ENCODE data around the gene IL2RA. TPM values are rescaled to one million over a fixed set of nuclear protein-coding genes. Genes with fewer than 3 reads are reported as not detected.
"Not testable (repeated sequence)": the region's sequence is repeated elsewhere in the genome, so short reads cannot be mapped to it uniquely, and the experiment has no call there.

Gene IL2RA
- total RNA-seq, 1 experiment from 2014 or later, result not detected

DNA sequence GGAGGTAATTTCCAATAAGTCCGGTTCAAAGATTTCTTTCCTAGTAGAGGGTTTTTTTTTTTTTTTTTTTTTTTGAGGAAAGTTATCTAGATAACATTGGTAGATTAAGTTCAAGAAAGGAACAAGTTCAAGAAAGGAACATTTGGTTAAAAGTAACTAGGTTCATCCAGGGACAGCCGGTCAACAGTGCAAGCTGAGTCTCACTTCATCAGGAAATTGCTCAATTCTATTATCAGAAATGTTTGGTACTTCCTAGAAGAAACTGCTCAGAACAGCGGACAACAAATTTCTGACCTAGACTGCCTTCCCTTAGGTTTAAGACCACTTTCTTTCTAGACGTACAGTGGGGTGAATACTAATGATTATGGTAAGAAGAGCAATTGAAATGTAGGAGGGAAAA, 3.7 kb upstream of the IL2RA start:
- no TSS peak for BruUV-seq (replicated peaks)
- Histone ChIP-seq H3K27ac (ENCODE audit: low read depth, low read length, poor library complexity, severe bottlenecking) (no peak overlapping the region), H3K4me1 (ENCODE audit: insufficient read depth, low read length, poor library complexity, severe bottlenecking) (no peaks in the 10 kb centered on the region), H3K9me3 (ENCODE audit: low read depth, low read length, poor library complexity, severe bottlenecking) (no peaks in the 10 kb centered on the region), H3K4me3 (ENCODE audit: low read depth, low read length, poor library complexity, severe bottlenecking) (no peak overlapping the region), H3K36me3 (ENCODE audit: insufficient read depth, low read length, poor library complexity, severe bottlenecking) (no peaks in the 10 kb centered on the region), H3K27me3 (replicated peaks; ENCODE audit: insufficient read depth, low read depth, low read length, poor library complexity) (peaks cover 27% of the 10 kb centered on the region)
- DNase-seq (ENCODE audit: low spot score), result no peak
- intact Hi-C loops (cut with micrococcal nuclease; ENCODE audit: unreplicated experiment), result no loop called here
- no peak for TF ChIP-seq EZH2 (IDR thresholded peaks at IDR 0.05; ENCODE audit: borderline replicate concordance, low read depth, low read length, poor library complexity, severe bottlenecking)
- TF ChIP-seq, protein P1, sequence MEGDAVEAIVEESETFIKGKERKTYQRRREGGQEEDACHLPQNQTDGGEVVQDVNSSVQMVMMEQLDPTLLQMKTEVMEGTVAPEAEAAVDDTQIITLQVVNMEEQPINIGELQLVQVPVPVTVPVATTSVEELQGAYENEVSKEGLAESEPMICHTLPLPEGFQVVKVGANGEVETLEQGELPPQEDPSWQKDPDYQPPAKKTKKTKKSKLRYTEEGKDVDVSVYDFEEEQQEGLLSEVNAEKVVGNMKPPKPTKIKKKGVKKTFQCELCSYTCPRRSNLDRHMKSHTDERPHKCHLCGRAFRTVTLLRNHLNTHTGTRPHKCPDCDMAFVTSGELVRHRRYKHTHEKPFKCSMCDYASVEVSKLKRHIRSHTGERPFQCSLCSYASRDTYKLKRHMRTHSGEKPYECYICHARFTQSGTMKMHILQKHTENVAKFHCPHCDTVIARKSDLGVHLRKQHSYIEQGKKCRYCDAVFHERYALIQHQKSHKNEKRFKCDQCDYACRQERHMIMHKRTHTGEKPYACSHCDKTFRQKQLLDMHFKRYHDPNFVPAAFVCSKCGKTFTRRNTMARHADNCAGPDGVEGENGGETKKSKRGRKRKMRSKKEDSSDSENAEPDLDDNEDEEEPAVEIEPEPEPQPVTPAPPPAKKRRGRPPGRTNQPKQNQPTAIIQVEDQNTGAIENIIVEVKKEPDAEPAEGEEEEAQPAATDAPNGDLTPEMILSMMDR (conservative IDR thresholded peaks at IDR 0.05; ENCODE audit: low read depth, low read length), result no peak
- POLR2A ChIA-PET (ENCODE audit: low non-redundant PET), result no interaction called here
- CTCF ChIA-PET, result no interaction called here

DNA sequence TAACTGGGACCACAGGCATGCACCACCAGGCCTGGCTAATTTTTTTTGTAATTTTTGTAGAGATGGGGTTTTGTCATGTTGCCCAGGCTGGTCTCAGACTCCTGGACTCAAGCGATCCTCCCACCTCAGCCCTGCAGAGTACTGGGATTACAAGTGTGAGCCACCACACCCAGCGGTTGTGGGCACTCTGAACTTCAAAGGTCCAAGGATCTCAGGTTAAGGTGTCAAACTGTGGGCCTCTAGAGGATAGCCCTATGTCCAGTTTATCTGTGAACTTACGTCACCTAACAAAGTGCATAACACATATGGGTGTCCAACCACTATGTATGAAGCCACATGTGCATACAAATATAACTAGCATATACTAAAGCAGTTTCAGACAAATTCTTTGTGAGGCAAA, 3.2 kb upstream of the IL2RA start:
- Histone ChIP-seq H3K4me3 (ENCODE audit: low read depth, low read length, poor library complexity, severe bottlenecking) (no peak overlapping the region), H3K9me3 (ENCODE audit: low read depth, low read length, poor library complexity, severe bottlenecking) (no peaks in the 10 kb centered on the region), H3K4me1 (ENCODE audit: insufficient read depth, low read length, poor library complexity, severe bottlenecking) (no peaks in the 10 kb centered on the region), H3K27ac (ENCODE audit: low read depth, low read length, poor library complexity, severe bottlenecking) (no peak overlapping the region), H3K36me3 (ENCODE audit: insufficient read depth, low read length, poor library complexity, severe bottlenecking) (no peaks in the 10 kb centered on the region), H3K27me3 (replicated peaks; ENCODE audit: insufficient read depth, low read depth, low read length, poor library complexity) (peaks cover 29% of the 10 kb centered on the region)
- no TSS peak for BruUV-seq (replicated peaks)
- ChIA-PET POLR2A (ENCODE audit: low non-redundant PET) (no interaction called here), CTCF (no interaction called here)
- no peak for DNase-seq (ENCODE audit: low spot score)
- intact Hi-C loops (cut with micrococcal nuclease; ENCODE audit: unreplicated experiment), result no loop called here
- TF ChIP-seq, protein P1 (conservative IDR thresholded peaks at IDR 0.05; ENCODE audit: low read depth, low read length), result no peak
- TF ChIP-seq EZH2 (IDR thresholded peaks at IDR 0.05; ENCODE audit: borderline replicate concordance, low read depth, low read length, poor library complexity, severe bottlenecking), result no peak

DNA sequence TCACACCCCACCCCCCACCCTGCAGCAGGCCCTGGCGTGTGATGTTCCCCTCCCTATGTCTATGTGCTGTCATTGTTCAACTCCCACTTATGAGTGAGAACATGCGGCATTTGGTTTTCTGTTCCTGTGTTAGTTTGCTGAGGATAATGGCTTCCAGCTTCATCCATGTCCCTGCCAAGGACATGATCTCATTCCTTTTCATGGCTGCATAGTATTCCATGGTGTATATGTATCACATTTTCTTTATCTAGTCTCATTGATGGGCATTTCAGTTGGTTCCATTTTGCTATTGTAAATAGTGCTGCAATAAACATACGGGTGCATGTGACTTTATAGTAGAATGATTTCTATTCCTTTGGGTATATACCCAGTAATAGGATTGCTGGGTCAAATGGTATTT, 2.6 kb upstream of the IL2RA start:
- BruUV-seq (replicated peaks); H3K9me3 ChIP-seq (ENCODE audit: low read depth, low read length, poor library complexity, severe bottlenecking); DNase-seq (ENCODE audit: low spot score); H3K27ac ChIP-seq (ENCODE audit: low read depth, low read length, poor library complexity, severe bottlenecking); POLR2A ChIA-PET (ENCODE audit: low non-redundant PET); H3K4me1 ChIP-seq (ENCODE audit: insufficient read depth, low read length, poor library complexity, severe bottlenecking); CTCF ChIA-PET; intact Hi-C loops (cut with micrococcal nuclease; ENCODE audit: unreplicated experiment); H3K36me3 ChIP-seq (ENCODE audit: insufficient read depth, low read length, poor library complexity, severe bottlenecking); H3K4me3 ChIP-seq (ENCODE audit: low read depth, low read length, poor library complexity, severe bottlenecking): not testable (repeated sequence)
- peaks cover 33% of the 10 kb centered on the region for H3K27me3 ChIP-seq (replicated peaks; ENCODE audit: insufficient read depth, low read depth, low read length, poor library complexity)

DNA sequence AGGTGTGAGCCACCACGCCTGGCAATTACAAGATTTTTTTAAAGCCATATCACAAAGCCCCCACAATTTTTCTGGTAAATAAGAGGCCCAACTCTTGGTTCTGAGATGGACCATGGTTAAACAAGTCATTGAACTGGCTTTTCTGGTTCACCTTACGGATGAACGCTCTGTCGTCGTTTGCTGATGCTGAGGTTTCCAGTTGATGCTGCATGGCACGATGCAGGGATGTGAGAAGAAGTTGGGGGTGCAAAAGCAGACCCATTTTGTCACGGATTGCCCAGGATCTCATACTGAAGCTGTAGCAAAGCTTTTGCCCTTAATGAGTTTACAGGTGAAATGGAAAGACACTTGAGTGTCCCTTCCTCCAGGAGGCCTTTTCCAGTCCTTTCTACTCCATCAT, 2.0 kb upstream of the IL2RA start:
- ChIA-PET CTCF (no interaction called here), POLR2A (ENCODE audit: low non-redundant PET) (no interaction called here)
- H3K36me3 ChIP-seq (ENCODE audit: insufficient read depth, low read length, poor library complexity, severe bottlenecking), result no peaks in the 10 kb centered on the region

More for the DNA sequence above, 2.0 kb upstream of the IL2RA start:
- no peak for TF ChIP-seq EZH2 (IDR thresholded peaks at IDR 0.05; ENCODE audit: borderline replicate concordance, low read depth, low read length, poor library complexity, severe bottlenecking)
- TF ChIP-seq, protein P1 (conservative IDR thresholded peaks at IDR 0.05; ENCODE audit: low read depth, low read length), result no peak
- Histone ChIP-seq H3K27ac (ENCODE audit: low read depth, low read length, poor library complexity, severe bottlenecking) (no peak overlapping the region), H3K4me1 (ENCODE audit: insufficient read depth, low read length, poor library complexity, severe bottlenecking) (no peaks in the 10 kb centered on the region), H3K27me3 (replicated peaks; ENCODE audit: insufficient read depth, low read depth, low read length, poor library complexity) (peaks cover 38% of the 10 kb centered on the region), H3K4me3 (ENCODE audit: low read depth, low read length, poor library complexity, severe bottlenecking) (no peak overlapping the region), H3K9me3 (ENCODE audit: low read depth, low read length, poor library complexity, severe bottlenecking) (no peaks in the 10 kb centered on the region)
- no peak for DNase-seq (ENCODE audit: low spot score)
- intact Hi-C loops (cut with micrococcal nuclease; ENCODE audit: unreplicated experiment), result no loop called here
- no TSS peak for BruUV-seq (replicated peaks)

All from A673 (cell line).